Inflammatory macrophage (primary cell): ENCODE data around the gene IL19.

Source experiments
- DNase-seq, 2 donors: peaks; one replicate each; pipeline ENCODE4 v3.0.0-alpha.2; 2020 to 2022

IL19 gene

GRCh38 chr1:206800891-206801290 lies 30.3 kb downstream of the IL19 start:
- DNase-seq = no peak

GRCh38 chr1:206801467-206801866 lies 30.9 kb downstream of the IL19 start:
- no peak for DNase-seq

- DNase-seq = peak; percentile 54 to 55
Measured at GRCh38 chr1:206802401-206802800, 31.8 kb downstream of the IL19 start.

DNA sequence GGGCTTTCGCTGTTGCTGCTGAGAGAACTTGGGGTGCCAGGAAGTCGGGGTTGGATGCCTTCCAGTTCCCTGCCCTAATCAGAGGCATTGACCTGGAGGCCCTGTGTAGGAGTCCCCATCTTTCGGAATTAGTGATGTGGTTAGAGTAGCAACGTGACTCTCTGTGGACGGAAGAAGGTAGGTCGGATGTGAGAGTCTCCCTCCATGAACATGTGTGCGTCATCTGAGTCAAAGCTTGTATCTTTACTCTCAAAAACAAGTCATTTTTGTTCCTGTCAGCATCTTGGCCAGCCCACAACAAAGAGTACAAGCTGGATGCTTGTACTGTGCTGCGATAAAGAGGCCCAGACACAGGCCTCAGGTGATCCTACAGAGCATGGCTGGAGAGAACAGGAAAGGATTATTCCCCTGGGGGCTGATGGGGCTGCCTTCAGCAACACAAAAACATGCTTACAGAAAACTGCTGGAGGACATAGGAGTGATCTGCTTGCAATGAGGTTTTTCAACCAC lies 32.7 kb downstream of the IL19 start:
- DNase-seq = no peak

DNA sequence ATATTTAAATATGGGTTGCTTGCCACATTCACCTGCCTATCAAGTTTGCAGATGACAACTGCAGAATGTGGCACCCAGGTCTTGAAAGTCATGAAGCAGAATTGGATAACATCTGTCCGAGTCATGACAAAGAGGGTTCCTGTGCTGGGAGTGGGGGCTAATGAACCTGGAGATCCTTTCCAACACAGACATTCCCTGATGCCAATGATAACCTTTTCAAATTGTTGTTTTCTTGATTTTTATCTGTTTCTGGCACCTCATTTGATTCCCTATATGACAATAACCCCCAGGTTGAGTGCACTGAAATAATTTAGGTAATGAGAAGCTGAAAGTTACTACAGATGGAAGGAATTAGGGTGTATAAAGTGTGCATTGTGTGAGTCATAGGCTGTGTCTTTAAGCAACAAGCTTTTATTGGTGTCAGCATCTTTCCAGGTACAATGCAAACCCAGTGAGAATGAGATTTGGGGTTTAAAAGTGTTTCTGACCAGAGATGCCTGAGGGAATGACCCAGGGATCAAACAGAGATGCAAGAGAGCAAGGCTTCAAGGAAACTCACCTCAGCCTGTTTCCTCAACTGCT lies 33.7 kb downstream of the IL19 start:
- DNase-seq = no peak

- DNase-seq = no peak
Measured at GRCh38 chr1:206805357-206805756, 34.8 kb downstream of the IL19 start.

- peak; percentile 62 to 65 for DNase-seq
Measured at GRCh38 chr1:206808615-206809014, 38.0 kb downstream of the IL19 start.

- peak; percentile 45 to 58 for DNase-seq
Measured at GRCh38 chr1:206809504-206810084, 39.0 kb downstream of the IL19 start.

- DNase-seq = no peak
Measured at GRCh38 chr1:206812471-206812870, 41.9 kb downstream of the IL19 start.

DNA sequence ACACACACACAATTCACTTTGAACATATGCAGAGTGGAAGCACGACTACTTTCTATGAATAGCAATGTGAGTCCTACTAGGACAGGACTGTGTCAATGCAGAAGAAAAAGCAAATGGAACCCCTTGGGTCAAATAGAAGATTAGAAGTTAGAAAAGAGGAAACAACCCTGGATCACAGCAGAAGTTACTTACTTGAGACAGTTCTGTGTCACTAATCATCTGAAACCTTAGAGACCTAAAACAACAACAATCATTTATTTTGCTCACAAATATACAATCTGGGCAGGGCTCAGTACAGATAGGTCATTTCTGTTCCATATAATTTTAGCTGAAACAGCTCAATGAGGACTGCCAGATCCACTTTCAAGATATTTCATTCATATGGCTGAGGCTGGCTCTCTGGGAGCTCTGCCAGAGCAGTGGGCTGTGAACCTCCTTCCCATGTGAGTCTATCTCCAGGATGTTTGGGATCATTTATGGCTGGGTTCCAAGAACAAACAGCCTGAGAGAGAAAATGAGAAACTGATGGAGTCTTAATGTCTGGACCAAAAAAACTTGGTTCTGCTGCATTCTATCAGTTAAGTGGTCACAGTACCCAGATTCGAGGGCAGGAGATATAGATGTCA lies 44.3 kb downstream of the IL19 start:
- DNase-seq = peak in 1 of 2 donors; percentile 43

DNA sequence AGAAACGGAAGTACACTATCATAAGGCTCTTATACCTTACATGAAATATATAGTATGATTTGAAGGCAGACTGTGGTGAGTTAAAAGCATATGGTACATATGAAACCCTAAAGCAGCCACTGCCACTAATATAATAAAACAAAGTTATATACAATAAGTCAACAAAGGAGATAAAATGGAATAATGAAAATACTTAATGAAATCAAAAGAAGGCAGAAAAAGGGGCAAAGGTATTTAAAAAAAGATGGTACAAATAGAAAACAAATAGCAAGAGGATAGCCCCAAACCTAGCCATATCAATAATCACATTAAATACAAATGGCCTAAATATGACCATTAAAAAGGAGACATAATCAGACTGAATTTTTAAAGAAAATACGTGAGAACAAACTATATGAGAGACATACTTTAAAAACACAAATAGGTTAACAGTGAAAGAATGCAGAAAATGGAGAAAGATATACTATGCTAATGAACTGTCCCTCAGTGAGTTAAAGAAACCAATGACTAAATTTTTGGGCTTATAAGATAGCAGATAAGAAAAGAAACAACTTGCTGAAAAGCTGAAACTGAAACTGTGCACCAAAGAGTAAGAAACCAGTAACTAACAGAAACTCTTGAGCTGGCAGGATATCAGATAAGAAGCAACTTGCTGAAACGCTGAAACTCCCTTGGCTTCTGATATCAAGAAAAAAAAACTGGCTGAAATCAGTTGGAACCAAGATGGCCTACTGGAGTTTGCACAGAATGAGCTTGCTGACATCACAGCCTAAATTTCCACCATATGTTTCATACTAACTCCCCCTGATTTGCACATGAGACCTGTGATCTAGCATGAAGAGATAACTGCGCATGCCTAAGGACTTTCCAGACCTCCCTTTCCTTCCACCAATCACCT lies 46.1 kb downstream of the IL19 start:
- no peak for DNase-seq

GRCh38 chr1:206821493-206821892 lies 50.9 kb downstream of the IL19 start:
- no peak for DNase-seq

- DNase-seq = no peak
Measured at GRCh38 chr1:206823727-206824126, 53.2 kb downstream of the IL19 start.

DNA sequence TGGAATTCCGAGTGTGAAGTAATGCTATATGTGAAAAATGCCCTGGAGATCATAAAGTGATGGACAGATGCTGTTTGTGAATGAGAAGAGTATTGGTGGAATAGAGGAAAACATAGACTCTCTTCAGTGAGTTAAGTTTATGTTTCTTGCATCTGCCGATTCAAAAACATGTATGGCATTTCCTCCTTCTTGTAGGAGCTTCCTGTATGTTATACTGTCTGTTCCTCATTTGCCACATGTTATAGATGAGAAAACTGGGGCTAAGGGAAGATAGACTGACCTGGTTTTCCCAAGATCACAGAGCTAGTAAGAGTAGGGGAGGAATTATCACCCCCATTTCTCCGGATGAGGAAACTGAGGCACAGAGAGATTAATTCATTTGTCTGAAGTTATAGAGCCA lies 53.8 kb downstream of the IL19 start:
- DNase-seq = peak; percentile 55 to 62

GRCh38 chr1:206826394-206826793 lies 55.8 kb downstream of the IL19 start:
- DNase-seq = no peak

DNA sequence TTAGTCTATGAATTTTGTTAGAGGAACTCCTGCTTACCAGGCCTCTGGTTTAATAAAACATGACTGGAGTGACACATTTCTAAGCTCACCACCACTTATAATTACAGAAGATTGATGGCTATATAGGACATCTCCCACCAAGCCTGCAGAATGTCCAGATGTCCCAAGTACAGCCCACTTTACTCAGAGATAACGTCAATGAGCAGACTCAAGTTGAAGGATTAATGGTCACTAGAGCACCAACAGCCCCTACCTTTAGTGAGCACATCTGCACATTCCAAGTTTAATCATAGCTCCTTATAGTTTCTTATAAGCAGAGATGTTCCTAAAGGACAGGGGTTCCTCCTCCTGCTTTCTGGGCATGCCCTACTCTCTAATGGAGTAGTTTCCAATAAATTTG lies 57.5 kb downstream of the IL19 start:
- no peak for DNase-seq

- DNase-seq = no peak
Measured at GRCh38 chr1:206828765-206829164, 58.2 kb downstream of the IL19 start.

GRCh38 chr1:206829282-206829681 lies 58.7 kb downstream of the IL19 start:
- DNase-seq = no peak

- peak; percentile 32 to 34 for DNase-seq
Measured at GRCh38 chr1:206829875-206830274, 59.3 kb downstream of the IL19 start.

DNA sequence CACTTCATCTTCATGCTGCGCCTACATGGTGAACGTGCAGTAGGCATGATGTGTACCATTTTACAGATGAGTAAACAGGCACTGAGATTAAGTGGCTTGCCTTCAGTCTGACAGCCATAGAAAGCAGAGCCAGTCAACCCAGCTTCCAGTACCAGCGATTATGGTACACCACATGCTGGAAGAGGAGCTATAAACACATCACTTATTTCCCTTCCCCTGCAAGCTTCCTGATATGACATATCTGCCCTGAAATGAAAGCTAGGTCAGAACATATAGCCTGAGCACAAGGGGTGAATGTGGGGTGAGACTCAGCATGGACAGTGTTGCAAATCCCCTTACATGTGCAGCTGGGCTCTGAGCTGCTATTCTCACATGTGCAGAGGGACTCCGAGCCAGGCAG lies 61.1 kb downstream of the IL19 start:
- DNase-seq = peak in 1 of 2 donors; percentile 26

DNA sequence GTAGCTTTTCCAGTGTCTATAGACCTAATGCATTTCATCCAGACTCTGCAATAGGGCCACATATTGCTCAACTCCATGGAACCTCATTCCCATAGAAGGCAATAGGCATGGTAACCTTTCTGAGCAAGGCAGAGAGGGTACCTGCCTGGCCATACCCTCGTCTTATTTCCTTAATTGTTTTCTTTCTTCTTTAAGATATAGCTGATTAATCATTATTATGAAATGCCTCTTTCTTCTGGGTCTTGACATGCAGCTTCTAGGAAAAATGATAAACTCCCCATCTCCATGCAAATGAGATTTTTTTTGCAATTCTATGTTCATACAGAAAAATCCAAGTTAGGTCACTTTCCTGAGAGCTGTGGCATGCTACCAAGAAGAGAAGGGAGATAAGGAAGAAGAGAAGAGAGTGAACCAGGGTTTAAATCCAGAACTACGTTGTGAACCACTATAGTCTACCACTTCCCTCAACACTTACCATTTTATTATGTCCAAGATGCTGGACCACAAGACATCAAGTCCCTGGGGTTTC lies 61.8 kb downstream of the IL19 start:
- no peak for DNase-seq

DNA sequence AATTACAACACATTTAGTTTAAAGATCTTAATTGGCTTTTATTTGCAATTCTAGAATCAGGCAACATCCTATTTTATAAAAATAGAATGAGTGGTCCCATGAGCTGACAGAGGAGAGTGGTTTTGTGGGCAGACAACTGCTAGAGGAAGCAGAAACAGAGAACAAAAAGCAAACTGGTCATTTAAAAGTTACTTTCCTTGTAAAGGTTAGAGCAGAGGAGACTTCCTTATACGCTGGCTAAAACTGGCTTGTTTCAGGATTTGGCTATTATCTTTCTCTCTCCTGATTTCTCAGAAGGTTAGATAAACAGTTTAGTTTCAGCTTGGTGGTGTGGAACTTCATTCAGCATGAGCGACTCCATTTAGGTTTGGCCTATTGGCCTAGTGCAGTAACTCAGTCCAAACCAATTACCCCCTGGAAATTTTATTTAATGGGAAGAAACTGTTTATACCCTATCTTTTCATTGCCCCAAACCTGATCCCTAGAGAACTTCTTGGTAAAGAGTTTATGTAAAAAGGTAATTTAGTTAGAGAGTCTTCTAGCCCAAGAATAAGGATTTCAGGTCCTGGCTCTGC lies 62.6 kb downstream of the IL19 start:
- DNase-seq = peak; percentile 73 to 82

DNA sequence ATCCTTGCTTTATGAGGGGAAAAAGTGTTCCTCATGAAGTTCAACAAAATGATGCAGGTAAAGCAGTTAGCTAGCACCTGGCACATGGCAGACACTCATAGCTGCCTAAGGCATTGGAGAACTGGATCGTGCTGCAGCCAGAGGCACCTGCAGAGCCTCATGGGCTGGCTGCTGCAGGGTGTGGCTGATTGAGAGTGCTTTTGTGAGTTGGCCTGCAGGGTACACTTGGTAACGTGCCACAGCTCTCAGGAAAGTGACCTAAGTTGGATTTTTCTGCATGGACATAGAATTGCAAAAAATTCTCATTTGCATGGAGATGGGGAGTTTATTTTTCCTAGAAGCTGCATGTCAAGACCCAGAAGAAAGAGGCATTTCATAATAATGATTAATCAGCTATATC lies 63.2 kb downstream of the IL19 start:
- no peak for DNase-seq
